B cell (primary cell): ENCODE measurements around the gene MROH2A. TPM values are rescaled to one million over a fixed set of nuclear protein-coding genes. Genes with fewer than 3 reads are reported as not detected.

ENCODE experiments used
- ATAC-seq: fragments of 200-7000 bp; cut with Tn5 transposase; one replicate; pipeline ENCODE4 v1.10.0; 2021; ENCODE audit warnings: low read depth, mild to moderate bottlenecking, moderate number of reproducible peaks, moderate library complexity
- CTCF ChIA-PET: fragments of 350-600 bp; sonication (Branson Sonifier 250); formaldehyde crosslinking; loops from one replicate; lab custom pipeline; 2021; ENCODE audit warnings: antibody characterized with exemption, inconsistent platforms; lab: Charles Lee
- POLR2A ChIA-PET: fragments of 350-600 bp; sonication (Branson Sonifier 250); formaldehyde crosslinking; loops from one replicate; lab custom pipeline; 2021; ENCODE audit warnings: antibody characterized with exemption; lab: Charles Lee
- DNase-seq: peaks from one replicate; pipeline ENCODE4 v3.0.0; 2013
- H2AFZ ChIP-seq: 2 replicates; pipeline ENCODE4 v1.6.1; 2012; ENCODE audit warnings: mild to moderate bottlenecking, low read depth, low read length; ENCODE audit not compliant: insufficient read depth, poor library complexity, severe bottlenecking
- H3K27ac ChIP-seq, 2 donors: 1 replicate in 1 of 2; 2 replicates in 1 of 2; pipeline ENCODE4 v1.5.1; 2012 to 2013; ENCODE audit warnings: low read length in 2 of 2, mild to moderate bottlenecking in 2 of 2, moderate library complexity in 1 of 2
- H3K27me3 ChIP-seq, 4 experiments: fragments of 200-600 bp in 1 of 4; sonication (generic) in 1 of 4; replicated peaks in 1 of 4; 1 replicate in 2 of 4; 2 replicates in 2 of 4; pipeline versions ENCODE4 v1.6.1 to v1.7.0; 2013 to 2016; ENCODE audit warnings: low read length in 3 of 4, mild to moderate bottlenecking in 2 of 4, mixed read lengths in 1 of 4, moderate library complexity in 1 of 4; ENCODE audit not compliant: insufficient read depth in 4 of 4, control insufficient read depth in 3 of 4; ENCODE audit errors: control extremely low read depth in 1 of 4
- H3K36me3 ChIP-seq, 2 experiments: replicated peaks in 1 of 2; 1 replicate in 1 of 2; 2 replicates in 1 of 2; pipeline versions ENCODE4 v1.6.1 to v1.7.1; 2013; ENCODE audit warnings: low read length in 1 of 2; ENCODE audit not compliant: insufficient read depth in 2 of 2, control insufficient read depth in 1 of 2; ENCODE audit errors: control extremely low read depth in 1 of 2, extremely low read depth in 1 of 2
- H3K4me1 ChIP-seq, 2 donors: fragments of 200-600 bp in 1 of 2; sonication (generic) in 1 of 2; 1 replicate in 1 of 2; 2 replicates in 1 of 2; pipeline versions ENCODE4 v1.5.1 to v1.6.1; 2013 to 2017; ENCODE audit warnings: low read length in 2 of 2; ENCODE audit not compliant: control insufficient read depth in 2 of 2, insufficient read depth in 2 of 2
- H3K4me2 ChIP-seq: replicated peaks from 2 replicates; pipeline ENCODE3; 2012; ENCODE audit warnings: mild to moderate bottlenecking, low read depth, low read length; ENCODE audit not compliant: poor library complexity, severe bottlenecking
- H3K4me3 ChIP-seq, 5 experiments: fragments of 200-600 bp in 1 of 5; sonication (generic) in 1 of 5; 1 replicate in 3 of 5; 2 replicates in 2 of 5; pipeline versions ENCODE4 v1.5.1 to v1.7.0; 2011 to 2016; ENCODE audit warnings: low read length in 4 of 5, mild to moderate bottlenecking in 4 of 5, low read depth in 2 of 5, control low read depth in 1 of 5, moderate library complexity in 1 of 5; ENCODE audit not compliant: insufficient read depth in 1 of 5; ENCODE audit errors: control extremely low read depth in 1 of 5, extremely low read depth in 1 of 5
- H3K79me2 ChIP-seq: fragments of 200-600 bp; sonication (generic); one replicate; pipeline ENCODE4 v1.6.0; 2016; ENCODE audit warnings: low read length; ENCODE audit not compliant: control insufficient read depth, insufficient read depth
- H3K9ac ChIP-seq: fragments of 200-600 bp; sonication (generic); 2 replicates; pipeline ENCODE4 v1.6.1; 2017; ENCODE audit warnings: mild to moderate bottlenecking, low read length, moderate library complexity
- H3K9me3 ChIP-seq, 3 donors: one replicate each; pipeline versions ENCODE4 v1.6.1 to v1.7.1; 2013; ENCODE audit warnings: low read length in 2 of 3; ENCODE audit not compliant: control insufficient read depth in 2 of 3, insufficient read depth in 1 of 3; ENCODE audit errors: control extremely low read depth in 1 of 3
- H4K20me1 ChIP-seq: 2 replicates; pipeline ENCODE4 v1.6.0; 2012; ENCODE audit warnings: mild to moderate bottlenecking, low read length; ENCODE audit not compliant: insufficient read depth, control insufficient read depth, poor library complexity, severe bottlenecking
- H3K27ac Mint-ChIP-seq: one replicate; pipeline ENCODE4 v1.8.0; 2021; ENCODE audit warnings: mixed read lengths
- H3K27me3 Mint-ChIP-seq: one replicate; pipeline ENCODE4 v1.8.0; 2021; ENCODE audit warnings: mixed read lengths
- H3K4me1 Mint-ChIP-seq: one replicate; pipeline ENCODE4 v1.8.0; 2021; ENCODE audit warnings: mixed read lengths
- H3K4me3 Mint-ChIP-seq: one replicate; pipeline ENCODE4 v1.8.0; 2021; ENCODE audit warnings: mixed read lengths
- H3K9me3 Mint-ChIP-seq: one replicate; pipeline ENCODE4 v1.8.0; 2022; ENCODE audit warnings: mixed read lengths; ENCODE audit not compliant: insufficient read depth
- CTCF ChIP-seq: fragments of 200-600 bp; IDR thresholded peaks from one replicate; pipeline ENCODE4 v1.8.0; 2022; ENCODE audit warnings: antibody characterized with exemption, mild to moderate bottlenecking
- EZH2 ChIP-seq: IDR thresholded peaks from 2 replicates; pipeline ENCODE4 v1.6.1; 2012; ENCODE audit warnings: borderline replicate concordance, low read depth, mild to moderate bottlenecking, moderate library complexity, low read length; ENCODE audit not compliant: insufficient read depth, poor library complexity, severe bottlenecking
- WGBS: methylation state at CpG from one replicate; pipeline ENCODE4 v1.1.5; 2013; ENCODE audit warnings: missing lambda C conversion rate; ENCODE audit not compliant: insufficient coverage; 5-methylcytosine and 5-hydroxymethylcytosine counted together
- intact Hi-C: fragments of 100-400 bp; cut with micrococcal nuclease; formaldehyde crosslinking; loops from one replicate; pipeline ENCODE4 v1.10.0; 2022
- polyA plus RNA-seq: library from polyadenylated mRNA; depleted of rRNA; stranded (reverse); fragments of >200 nt; gene quantifications from 2 replicates; pipeline ENCODE4 v1.2.3, GENCODE V29; 2012
- total RNA-seq, 2 donors: library from RNA; stranded (reverse); fragments of 120-200 nt in 1 of 2; gene quantifications; 1 replicate in 1 of 2; 2 replicates in 1 of 2; pipeline versions ENCODE4 v1.2.3 to v1.2.4, GENCODE V29; 2013 to 2022

Gene MROH2A
- total and polyA plus RNA-seq, 2 donors (not counting 1 experiment from before 2014, with no cell fraction given), result not detected

GRCh38 chr2:233779722-233780121 is 1.6 kb downstream of the MROH2A start:
- ATAC-seq, result no peak
- peaks cover 2 to 24% (median 8%) of the 10 kb centered on the region in 3 donors for H3K9me3 ChIP-seq
- no peak overlapping the region for H3K27ac ChIP-seq
- peaks cover 25% of the 10 kb centered on the region for H3K27me3 Mint-ChIP-seq
- H3K4me1 ChIP-seq, result no peaks in the 10 kb centered on the region
- no peaks in the 10 kb centered on the region for H3K36me3 ChIP-seq
- H3K27me3 ChIP-seq, result peaks cover 0 to 10% (median 1%) of the 10 kb centered on the region in 4 experiments
- no peak overlapping the region for H3K4me3 ChIP-seq
- no peaks in the 10 kb centered on the region for H3K4me1 Mint-ChIP-seq
- no peak for DNase-seq
- H3K9ac ChIP-seq, result no peak overlapping the region
- CTCF ChIA-PET, result no interaction called here
- 91% methylated on average over 3 of the region's 4 CpGs for WGBS
- intact Hi-C loops, result no loop called here
- no peak overlapping the region for H3K27ac Mint-ChIP-seq
- POLR2A ChIA-PET, result no interaction called here
- H3K4me3 Mint-ChIP-seq, result no peak overlapping the region
- H3K4me2 ChIP-seq, result no peak overlapping the region
- H4K20me1 ChIP-seq, result no peaks in the 10 kb centered on the region
- TF ChIP-seq EZH2 (no peak), CTCF (no peak)
- H2AFZ ChIP-seq, result no peak overlapping the region
- H3K79me2 ChIP-seq, result no peaks in the 10 kb centered on the region
- H3K9me3 Mint-ChIP-seq, result peaks cover 7% of the 10 kb centered on the region

- Histone ChIP-seq H3K4me3 (no peak overlapping the region), H2AFZ (no peak overlapping the region), H3K79me2 (no peaks in the 10 kb centered on the region), H3K27me3 (peaks cover 0 to 10% (median 1%) of the 10 kb centered on the region in 4 experiments), H3K4me1 (no peaks in the 10 kb centered on the region), H3K9ac (no peak overlapping the region), H3K9me3 (peaks cover 2 to 14% (median 3%) of the 10 kb centered on the region in 3 donors), H3K36me3 (no peaks in the 10 kb centered on the region), H3K27ac (no peak overlapping the region), H4K20me1 (no peaks in the 10 kb centered on the region), H3K4me2 (no peak overlapping the region)
- TF ChIP-seq EZH2 (no peak), CTCF (no peak)
- H3K4me1 Mint-ChIP-seq, result no peaks in the 10 kb centered on the region
- H3K9me3 Mint-ChIP-seq, result peaks cover 3% of the 10 kb centered on the region
- DNase-seq, result no peak
- POLR2A ChIA-PET, result no interaction called here
- H3K27me3 Mint-ChIP-seq, result peaks cover 29% of the 10 kb centered on the region
- CTCF ChIA-PET, result no interaction called here
- no peak for ATAC-seq
- no CpG with 5 or more reads among the region's 4 CpGs for WGBS
- H3K27ac Mint-ChIP-seq, result no peak overlapping the region
- intact Hi-C loops, result no loop called here
- no peak overlapping the region for H3K4me3 Mint-ChIP-seq
Observed at GRCh38 chr2:233780771-233781170, 2.6 kb downstream of the MROH2A start.
